SK-N-SH treated with all-trans-retinoic acid at 6 μM for 48 hours (cell line): Measurements from ENCODE around the gene AKAP8.

Experiments
- ESRRG ChIP-seq: fragments of 250-450 bp; sonication (Bioruptor Pico); IDR thresholded peaks from 2 replicates; pipeline ENCODE4 v1.6.1; 2021; ENCODE audit warnings: mild to moderate bottlenecking
- ISL1 ChIP-seq: fragments of 250-450 bp; sonication (Bioruptor Pico); IDR thresholded peaks from 2 replicates; pipeline ENCODE4 v2.1.2; 2022; ENCODE audit warnings: mild to moderate bottlenecking, moderate library complexity
- OSR1 ChIP-seq: fragments of 250-450 bp; sonication (Bioruptor Pico); IDR thresholded peaks from 2 replicates; pipeline ENCODE4 v1.8.0; 2022; ENCODE audit warnings: moderate library complexity, mild to moderate bottlenecking, inconsistent platforms
- TCF4 ChIP-seq: fragments of 250-450 bp; sonication (Bioruptor Pico); IDR thresholded peaks from 2 replicates; pipeline ENCODE4 v1.8.0; 2021; ENCODE audit warnings: mild to moderate bottlenecking, moderate library complexity, borderline replicate concordance
- ZNF70 ChIP-seq: fragments of 450-650 bp; formaldehyde crosslinking; IDR thresholded peaks from 2 replicates; pipeline ENCODE4 v1.5.0; 2020; ENCODE audit warnings: mild to moderate bottlenecking, moderate library complexity
- ZNF8 ChIP-seq: fragments of 450-650 bp; formaldehyde crosslinking; IDR thresholded peaks from 2 replicates; pipeline ENCODE4 v1.5.0; 2020; ENCODE audit warnings: mild to moderate bottlenecking, moderate library complexity
- TF ChIP-seq, protein P1 (sequence below): fragments of 250-450 bp; sonication (Bioruptor Pico); IDR thresholded peaks from 2 replicates; pipeline ENCODE4 v1.5.1; 2020; ENCODE audit warnings: low read depth, mild to moderate bottlenecking, moderate library complexity

DNA sequence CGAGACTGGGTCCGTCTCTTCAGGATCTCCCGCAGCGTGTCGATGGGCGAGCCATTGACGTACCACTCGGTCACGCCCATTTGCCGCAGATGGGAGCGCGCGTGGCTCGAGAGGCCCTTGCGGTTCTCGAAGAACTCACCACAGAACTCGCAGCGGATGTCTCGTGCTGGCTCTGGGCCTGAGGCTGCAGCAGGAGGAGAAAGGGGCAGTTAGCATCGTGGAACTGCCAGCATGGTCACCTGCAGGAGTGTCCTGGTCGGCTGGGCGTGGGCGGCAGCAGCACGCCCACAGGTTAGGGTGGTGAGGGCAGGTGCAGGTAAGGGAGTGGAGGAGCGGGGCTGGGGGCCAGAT is 47.7 kb upstream of the AKAP8 start:
- TF ChIP-seq ZNF8, result no peak
- no peak for TF ChIP-seq ESRRG (CRISPR knock-in tag)
- no peak for TF ChIP-seq ISL1 (CRISPR knock-in tag)
- no peak for TF ChIP-seq OSR1
- TF ChIP-seq, protein P1, sequence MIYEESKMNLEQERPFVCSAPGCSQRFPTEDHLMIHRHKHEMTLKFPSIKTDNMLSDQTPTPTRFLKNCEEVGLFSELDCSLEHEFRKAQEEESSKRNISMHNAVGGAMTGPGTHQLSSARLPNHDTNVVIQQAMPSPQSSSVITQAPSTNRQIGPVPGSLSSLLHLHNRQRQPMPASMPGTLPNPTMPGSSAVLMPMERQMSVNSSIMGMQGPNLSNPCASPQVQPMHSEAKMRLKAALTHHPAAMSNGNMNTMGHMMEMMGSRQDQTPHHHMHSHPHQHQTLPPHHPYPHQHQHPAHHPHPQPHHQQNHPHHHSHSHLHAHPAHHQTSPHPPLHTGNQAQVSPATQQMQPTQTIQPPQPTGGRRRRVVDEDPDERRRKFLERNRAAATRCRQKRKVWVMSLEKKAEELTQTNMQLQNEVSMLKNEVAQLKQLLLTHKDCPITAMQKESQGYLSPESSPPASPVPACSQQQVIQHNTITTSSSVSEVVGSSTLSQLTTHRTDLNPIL (CRISPR knock-in tag), result no peak
- no peak for TF ChIP-seq ZNF70 (CRISPR knock-in tag)
- TF ChIP-seq TCF4, result no peak
